Measurements from ENCODE around the gene LARP4B.
"Not testable (repeated sequence)": the region's sequence is repeated elsewhere in the genome, so short reads cannot be mapped to it uniquely, and the experiment has no call there.

The LARP4B gene

GRCh38 chr10:958106-958505, 26.6 kb upstream of the LARP4B start:
- DNase-seq (ENCODE audit: low spot score): no peak

- DNase-seq (ENCODE audit: low spot score): no peak
Observed at GRCh38 chr10:955820-956217, 24.3 kb upstream of the LARP4B start.

- no peak for DNase-seq (ENCODE audit: low spot score)
Observed at GRCh38 chr10:955127-955819, 23.8 kb upstream of the LARP4B start.

- no peak for DNase-seq (ENCODE audit: low spot score)
Observed at GRCh38 chr10:954396-954795, 22.9 kb upstream of the LARP4B start.

- DNase-seq (ENCODE audit: low spot score): no peak
Observed at GRCh38 chr10:953836-954235, 22.3 kb upstream of the LARP4B start.

GRCh38 chr10:949446-949845, 17.9 kb upstream of the LARP4B start:
- no peak for DNase-seq (ENCODE audit: low spot score)

GRCh38 chr10:948347-948746, 16.8 kb upstream of the LARP4B start:
- DNase-seq (ENCODE audit: low spot score): no peak

GRCh38 chr10:947881-948280, 16.4 kb upstream of the LARP4B start:
- no peak for DNase-seq (ENCODE audit: low spot score)

- no peak for DNase-seq (ENCODE audit: low spot score)
Observed at GRCh38 chr10:947051-947450, 15.5 kb upstream of the LARP4B start.

- DNase-seq (ENCODE audit: low spot score): no peak
Observed at GRCh38 chr10:945778-946177, 14.3 kb upstream of the LARP4B start.

- DNase-seq (ENCODE audit: low spot score): no peak
Observed at GRCh38 chr10:944034-944831, 12.7 kb upstream of the LARP4B start.

GRCh38 chr10:943334-944033, 12.0 kb upstream of the LARP4B start:
- no peak for DNase-seq (ENCODE audit: low spot score)

GRCh38 chr10:938941-939678, 7.6 kb upstream of the LARP4B start:
- no peak for DNase-seq (ENCODE audit: low spot score)

GRCh38 chr10:934746-935406, 3.4 kb upstream of the LARP4B start:
- no peak for DNase-seq (ENCODE audit: low spot score)

- not testable (repeated sequence) for DNase-seq (ENCODE audit: low spot score)
Observed at GRCh38 chr10:934165-934564, 2.7 kb upstream of the LARP4B start.

- DNase-seq (ENCODE audit: low spot score): no peak
Observed at GRCh38 chr10:932589-932988, 1.1 kb upstream of the LARP4B start.

GRCh38 chr10:930625-931325, 730 bp downstream of the LARP4B start:
- peak; percentile 73 for DNase-seq (ENCODE audit: low spot score)

- no peak for DNase-seq (ENCODE audit: low spot score)
Observed at GRCh38 chr10:929960-930624, 1.4 kb downstream of the LARP4B start.

GRCh38 chr10:927131-927530, 4.4 kb downstream of the LARP4B start:
- DNase-seq (ENCODE audit: low spot score): no peak

GRCh38 chr10:926075-926698, 5.3 kb downstream of the LARP4B start:
- no peak for DNase-seq (ENCODE audit: low spot score)
